ENCODE results near the gene MSRB2. TPM values are rescaled to one million over a fixed set of nuclear protein-coding genes. Genes with fewer than 3 reads are reported as not detected.
A peak's percentile ranks its signal among the peaks of the same experiment; 100 is the strongest.

The MSRB2 gene
- total and polyA plus RNA-seq, 2 experiments from 2014 or later, result 9.5 to 34.6 TPM

DNA sequence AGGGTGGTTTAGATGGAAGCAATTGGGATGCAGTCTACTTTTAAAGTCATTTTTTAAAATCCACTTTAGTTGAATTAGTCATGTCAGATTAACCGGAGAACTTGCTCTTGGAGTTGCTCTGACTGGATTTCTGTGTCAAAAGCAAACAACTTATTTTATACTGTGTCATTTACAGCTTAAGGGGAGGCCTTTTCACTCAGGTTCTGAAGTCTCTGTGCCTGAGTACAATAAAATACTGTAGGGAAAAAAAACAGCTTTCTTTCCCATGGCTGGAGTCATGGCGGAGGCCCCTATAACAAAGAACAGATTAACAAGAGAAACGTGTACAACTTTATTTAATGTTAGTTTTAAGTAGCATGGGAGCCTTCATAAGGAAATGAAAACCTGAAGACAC, 39.2 kb upstream of the MSRB2 start:
- Histone ChIP-seq H3K79me2 (replicated peaks; ENCODE audit: insufficient read depth) (no peaks in the 10 kb centered on the region), H2AFZ (no peak overlapping the region), H3K27me3 (ENCODE audit: insufficient read depth) (no peaks in the 10 kb centered on the region), H3K4me3 (no peak overlapping the region), H3K9me2 (ENCODE audit: insufficient read depth) (peaks cover 20% of the 10 kb centered on the region), H3F3A (replicated peaks; ENCODE audit: low read depth) (peaks cover 6% of the 10 kb centered on the region), H3K4me1 (ENCODE audit: insufficient read depth) (peaks cover 60% of the 10 kb centered on the region), H4K20me1 (replicated peaks; ENCODE audit: insufficient read depth) (no peaks in the 10 kb centered on the region), H3K27ac (ENCODE audit: low read depth) (no peak overlapping the region), H3K36me3 (ENCODE audit: insufficient read depth) (no peaks in the 10 kb centered on the region; the same call in 1 of the 2 replicates), H3K4me2 (peak overlapping the region; percentile 15)
- no peak for TF ChIP-seq NANOG (IDR thresholded peaks at IDR 0.05; ENCODE audit: borderline replicate concordance)
- TF ChIP-seq ZNF331 (CRISPR knock-in tag; IDR thresholded peaks at IDR 0.05; ENCODE audit: low read depth), result no peak
- TF ChIP-seq STAT1 (IDR thresholded peaks at IDR 0.05; ENCODE audit: unreplicated experiment), result no peak
- no peak for TF ChIP-seq ZNF462 (CRISPR knock-in tag; IDR thresholded peaks at IDR 0.05)
- TF ChIP-seq REST (IDR thresholded peaks at IDR 0.05; ENCODE audit: unreplicated experiment), result no peak
- no peak for TF ChIP-seq CREB1 (CRISPR knock-in tag; IDR thresholded peaks at IDR 0.05; ENCODE audit: low read depth)
- TF ChIP-seq POLR2AphosphoS5 (IDR thresholded peaks at IDR 0.05; ENCODE audit: low read depth), result no peak
- TF ChIP-seq ZNF114 (CRISPR knock-in tag; IDR thresholded peaks at IDR 0.05), result no peak
- TF ChIP-seq EZH2 (IDR thresholded peaks at IDR 0.05; ENCODE audit: low read depth, unreplicated experiment), result no peak
- no peak for TF ChIP-seq JUNB (IDR thresholded peaks at IDR 0.05; ENCODE audit: unreplicated experiment)
- TF ChIP-seq, protein P1, sequence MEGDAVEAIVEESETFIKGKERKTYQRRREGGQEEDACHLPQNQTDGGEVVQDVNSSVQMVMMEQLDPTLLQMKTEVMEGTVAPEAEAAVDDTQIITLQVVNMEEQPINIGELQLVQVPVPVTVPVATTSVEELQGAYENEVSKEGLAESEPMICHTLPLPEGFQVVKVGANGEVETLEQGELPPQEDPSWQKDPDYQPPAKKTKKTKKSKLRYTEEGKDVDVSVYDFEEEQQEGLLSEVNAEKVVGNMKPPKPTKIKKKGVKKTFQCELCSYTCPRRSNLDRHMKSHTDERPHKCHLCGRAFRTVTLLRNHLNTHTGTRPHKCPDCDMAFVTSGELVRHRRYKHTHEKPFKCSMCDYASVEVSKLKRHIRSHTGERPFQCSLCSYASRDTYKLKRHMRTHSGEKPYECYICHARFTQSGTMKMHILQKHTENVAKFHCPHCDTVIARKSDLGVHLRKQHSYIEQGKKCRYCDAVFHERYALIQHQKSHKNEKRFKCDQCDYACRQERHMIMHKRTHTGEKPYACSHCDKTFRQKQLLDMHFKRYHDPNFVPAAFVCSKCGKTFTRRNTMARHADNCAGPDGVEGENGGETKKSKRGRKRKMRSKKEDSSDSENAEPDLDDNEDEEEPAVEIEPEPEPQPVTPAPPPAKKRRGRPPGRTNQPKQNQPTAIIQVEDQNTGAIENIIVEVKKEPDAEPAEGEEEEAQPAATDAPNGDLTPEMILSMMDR (conservative IDR thresholded peaks at IDR 0.05; ENCODE audit: low read depth in 2 of 2), result no peak
- TF ChIP-seq EZH2phosphoT487 (IDR thresholded peaks at IDR 0.05; ENCODE audit: unreplicated experiment), result no peak
- TF ChIP-seq, protein P2, sequence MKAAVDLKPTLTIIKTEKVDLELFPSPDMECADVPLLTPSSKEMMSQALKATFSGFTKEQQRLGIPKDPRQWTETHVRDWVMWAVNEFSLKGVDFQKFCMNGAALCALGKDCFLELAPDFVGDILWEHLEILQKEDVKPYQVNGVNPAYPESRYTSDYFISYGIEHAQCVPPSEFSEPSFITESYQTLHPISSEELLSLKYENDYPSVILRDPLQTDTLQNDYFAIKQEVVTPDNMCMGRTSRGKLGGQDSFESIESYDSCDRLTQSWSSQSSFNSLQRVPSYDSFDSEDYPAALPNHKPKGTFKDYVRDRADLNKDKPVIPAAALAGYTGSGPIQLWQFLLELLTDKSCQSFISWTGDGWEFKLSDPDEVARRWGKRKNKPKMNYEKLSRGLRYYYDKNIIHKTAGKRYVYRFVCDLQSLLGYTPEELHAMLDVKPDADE (IDR thresholded peaks at IDR 0.05), result no peak
- DNase-seq (ENCODE audit: low spot score) (no peak), ATAC-seq (no peak)
- peaks cover 6% of the 10 kb centered on the region for H3K27me3 Mint-ChIP-seq (ENCODE audit: insufficient read depth, low read depth, poor library complexity)
- peaks cover 64% of the 10 kb centered on the region for H3K4me1 Mint-ChIP-seq
- peaks cover 12% of the 10 kb centered on the region; the same call in 2 of the 3 replicates for H3K36me3 Mint-ChIP-seq (ENCODE audit: low read depth)
- H3K27ac Mint-ChIP-seq, result peak overlapping the region; percentile 98
- peaks cover 11% of the 10 kb centered on the region for H3K9me3 Mint-ChIP-seq
- H3K4me3 Mint-ChIP-seq, result peak overlapping the region; percentile 1; the same call in 2 of the 3 replicates
